Fibroblast of villous mesenchyme (primary cell): ENCODE data around the gene CACNG5. TPM values are rescaled to one million over a fixed set of nuclear protein-coding genes. Genes with fewer than 3 reads are reported as not detected.

Experiments
- DNase-seq: peaks from one replicate; pipeline ENCODE4 v3.0.0-alpha.2; 2010; ENCODE audit warnings: low read depth
- H3K4me3 ChIP-seq: 2 replicates; pipeline ENCODE4 v1.5.1; 2011; ENCODE audit warnings: low read depth, mild to moderate bottlenecking, low read length
- CTCF ChIP-seq: IDR thresholded peaks from 2 replicates; pipeline ENCODE4 v1.5.1; 2012; ENCODE audit warnings: low read depth, mild to moderate bottlenecking, low read length; ENCODE audit not compliant: insufficient read depth
- total RNA-seq: library from RNA; depleted of rRNA; stranded (reverse); fragments of >200 nt; gene quantifications from 2 replicates; pipeline ENCODE4 v1.2.3, GENCODE V29; 2012

The CACNG5 gene
- total RNA-seq, 1 donor: not detected

GRCh38 chr17:66884931-66885330 lies 50.0 kb downstream of the CACNG5 start:
- H3K4me3 ChIP-seq: no peak overlapping the region
- DNase-seq: no peak
- no peak for TF ChIP-seq CTCF

GRCh38 chr17:66885417-66885816 lies 50.5 kb downstream of the CACNG5 start:
- no peak overlapping the region for H3K4me3 ChIP-seq
- TF ChIP-seq CTCF: no peak
- no peak for DNase-seq

GRCh38 chr17:66889480-66890230 lies 54.7 kb downstream of the CACNG5 start:
- no peak for TF ChIP-seq CTCF
- no peak overlapping the region for H3K4me3 ChIP-seq
- DNase-seq: no peak

DNA sequence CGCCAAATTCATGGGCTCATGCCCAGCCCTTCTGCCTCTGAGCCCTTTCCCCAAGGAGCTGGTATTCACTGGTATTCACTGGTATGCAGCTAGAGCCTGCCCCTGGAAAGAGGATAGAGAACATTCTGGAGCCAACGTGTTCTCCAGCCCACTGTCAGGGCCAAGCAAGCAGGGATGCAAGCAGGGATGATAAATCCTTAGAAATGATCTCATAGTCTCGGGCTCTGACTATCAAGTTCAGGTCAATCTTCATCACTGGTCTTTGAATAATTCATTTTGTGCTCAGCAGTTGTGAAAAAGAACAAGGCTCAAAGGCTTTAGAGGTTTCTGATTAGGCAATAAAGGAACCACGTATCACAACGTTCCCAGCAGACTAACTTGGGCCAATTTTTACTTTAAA lies 57.3 kb downstream of the CACNG5 start:
- no peak overlapping the region for H3K4me3 ChIP-seq
- no peak for TF ChIP-seq CTCF
- DNase-seq: no peak

- no peak overlapping the region for H3K4me3 ChIP-seq
- no peak for DNase-seq
These were observed 58.5 kb downstream of the CACNG5 start for GRCh38 chr17:66893382-66893781.

DNA sequence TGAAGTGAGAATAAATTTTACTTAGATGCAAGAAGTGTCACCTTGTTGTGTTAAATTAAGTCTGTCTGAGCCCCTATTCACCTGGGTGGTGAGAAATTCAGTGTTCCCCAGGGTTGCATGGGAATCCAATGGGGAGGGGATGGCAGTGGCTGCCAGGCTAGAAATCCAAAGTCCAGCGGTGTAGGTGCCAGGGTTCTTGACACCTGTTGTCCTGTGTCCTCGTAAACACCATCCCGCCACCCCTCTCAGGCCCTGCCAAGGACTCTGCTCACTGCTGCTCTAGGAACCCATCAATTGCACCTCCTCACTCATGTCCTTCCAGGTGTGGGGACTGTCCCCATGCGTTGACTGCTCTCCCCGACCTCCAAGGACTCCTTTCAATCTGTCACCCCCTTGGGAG lies 58.9 kb downstream of the CACNG5 start:
- H3K4me3 ChIP-seq: no peak overlapping the region
- no peak for DNase-seq
- no peak for TF ChIP-seq CTCF

More at GRCh38 chr17:66893382-66893781, 58.5 kb downstream of the CACNG5 start:
- TF ChIP-seq CTCF: no peak

GRCh38 chr17:66897141-66897540 lies 62.2 kb downstream of the CACNG5 start:
- DNase-seq: no peak
- no peak for TF ChIP-seq CTCF
- H3K4me3 ChIP-seq: no peak overlapping the region
